HuH-7.5 (cell line): ENCODE results near the gene CACNG7.
A peak's percentile ranks its signal among the peaks of the same experiment; 100 is the strongest.
"Not testable (repeated sequence)": the region's sequence is repeated elsewhere in the genome, so short reads cannot be mapped to it uniquely, and the experiment has no call there.

Experiments
- DNase-seq: peaks from one replicate; pipeline ENCODE4 v3.0.0; 2011; ENCODE audit warnings: low spot score

The CACNG7 gene, protein sequence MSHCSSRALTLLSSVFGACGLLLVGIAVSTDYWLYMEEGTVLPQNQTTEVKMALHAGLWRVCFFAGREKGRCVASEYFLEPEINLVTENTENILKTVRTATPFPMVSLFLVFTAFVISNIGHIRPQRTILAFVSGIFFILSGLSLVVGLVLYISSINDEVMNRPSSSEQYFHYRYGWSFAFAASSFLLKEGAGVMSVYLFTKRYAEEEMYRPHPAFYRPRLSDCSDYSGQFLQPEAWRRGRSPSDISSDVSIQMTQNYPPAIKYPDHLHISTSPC

DNA sequence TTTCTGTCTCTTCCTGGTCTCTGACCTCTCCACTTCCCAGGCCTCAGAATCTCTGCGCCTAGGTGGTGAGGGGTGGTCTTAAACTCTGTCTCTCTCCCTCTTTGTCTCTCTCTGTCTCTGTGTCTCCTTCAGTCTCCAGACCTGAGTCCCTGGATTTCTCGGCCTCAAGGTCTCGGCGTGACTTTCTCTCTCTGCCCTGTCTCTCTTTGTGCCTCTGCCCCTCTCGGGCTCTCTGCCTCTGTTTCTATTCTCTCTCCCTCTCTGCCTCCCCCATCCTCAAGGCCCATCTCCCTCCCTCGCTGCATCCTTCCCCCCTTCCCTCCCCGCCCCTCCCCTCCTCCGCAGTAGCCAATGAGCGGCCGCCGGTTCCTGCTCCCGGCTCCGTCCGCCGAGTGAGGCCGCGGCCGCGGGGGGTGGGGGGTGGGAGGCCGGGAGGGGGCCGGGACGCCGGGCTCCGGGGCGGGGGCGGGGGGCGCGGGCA lies at the start of gene CACNG7:
Gene CACNG7 (plus strand): TSS at position 344 of the 481 bp plus-strand sequence. CDS start 3,554 bp downstream, outside the sequence.
- no peak for DNase-seq

DNA sequence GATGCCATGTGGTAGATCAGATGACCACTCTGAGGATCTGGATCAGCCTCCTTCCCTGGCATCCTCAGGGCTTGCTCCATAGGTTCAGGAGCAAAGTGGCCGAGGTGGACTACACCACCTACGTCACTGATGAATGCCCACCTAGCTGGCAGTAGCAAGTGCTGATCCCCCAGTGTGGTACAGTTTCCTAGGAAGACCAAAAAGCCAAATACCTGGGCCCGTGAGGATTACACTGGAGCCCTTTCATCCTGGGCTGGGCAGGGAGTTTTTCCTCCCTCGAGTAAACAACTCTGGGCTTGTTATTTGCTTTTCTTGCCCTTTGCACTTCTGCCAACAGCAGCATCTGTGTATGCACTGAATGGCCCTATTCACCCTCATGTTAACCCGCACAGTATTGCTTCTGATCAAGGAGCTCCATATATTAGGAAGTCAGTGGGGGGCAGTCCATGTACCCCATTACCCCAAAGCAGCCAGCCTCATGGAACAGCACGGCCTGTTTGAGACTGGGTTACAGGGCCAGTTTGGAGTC lies 44.7 kb upstream of the CACNG7 start:
- peak; percentile 91 for DNase-seq

DNA sequence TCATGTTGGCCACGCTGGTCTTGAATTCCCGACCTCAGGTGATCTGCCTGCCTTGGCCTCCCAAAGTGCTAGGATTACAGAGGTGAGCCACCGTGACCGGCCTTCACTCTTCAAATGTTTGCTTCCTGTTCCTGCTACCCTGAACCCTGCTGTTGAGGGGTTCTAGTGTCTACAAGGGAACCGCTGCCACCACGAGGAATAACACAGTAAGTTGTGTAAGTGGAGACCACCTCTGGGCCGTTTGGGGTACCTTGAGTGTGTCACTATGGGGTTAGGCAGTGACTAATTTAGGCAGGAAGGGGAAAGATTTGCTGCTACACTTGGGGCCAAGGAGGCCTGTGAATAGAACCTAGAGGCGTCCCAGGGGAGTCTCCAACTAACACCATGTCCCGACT lies 43.6 kb upstream of the CACNG7 start:
- no peak for DNase-seq

DNA sequence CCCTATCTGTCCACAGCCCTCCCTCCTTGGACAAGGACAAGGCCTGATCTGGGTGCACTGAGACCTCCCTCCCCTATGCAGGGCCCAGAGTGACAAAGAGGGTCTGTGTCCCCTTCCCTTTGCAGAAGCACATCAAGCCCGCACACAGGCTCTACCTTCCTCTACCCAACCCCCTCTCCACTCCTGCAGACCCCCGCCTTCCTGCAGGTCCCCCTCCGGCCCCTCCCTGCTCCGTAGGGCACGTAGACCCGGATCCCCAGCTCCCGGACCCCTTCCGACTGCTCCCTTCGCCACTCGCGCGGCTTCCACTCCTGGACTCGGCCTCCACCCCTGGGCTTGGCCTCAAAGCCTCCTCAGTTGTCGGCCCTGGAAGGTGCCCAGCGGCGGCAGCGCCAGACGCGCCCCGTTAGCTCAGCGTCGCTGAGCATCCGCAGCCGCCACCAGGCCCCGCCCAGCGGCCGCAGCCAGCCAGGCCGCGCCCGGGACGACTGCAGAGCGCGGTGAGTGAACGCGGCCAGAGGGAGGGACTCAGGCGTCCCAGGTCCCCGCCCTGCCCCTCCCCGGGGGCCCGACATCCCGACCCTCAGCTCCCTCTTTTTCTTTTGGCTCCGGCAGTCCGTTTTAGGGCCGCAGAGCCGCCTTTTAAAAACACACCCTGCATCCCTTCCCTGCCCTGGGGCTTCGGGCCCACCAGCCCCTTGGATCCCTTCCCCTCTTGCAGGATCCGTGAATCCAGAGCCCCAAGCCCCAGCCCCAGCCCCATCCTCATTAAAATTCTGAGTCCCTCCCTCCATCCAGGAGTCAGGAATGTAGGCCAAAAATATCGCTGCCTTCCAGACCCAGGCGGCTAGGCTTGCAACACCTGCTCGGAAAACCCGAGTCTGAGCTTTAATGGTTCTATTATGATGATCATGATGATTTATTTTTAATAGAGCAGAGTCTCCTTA lies 42.9 kb upstream of the CACNG7 start:
- DNase-seq: peak; percentile 74

DNA sequence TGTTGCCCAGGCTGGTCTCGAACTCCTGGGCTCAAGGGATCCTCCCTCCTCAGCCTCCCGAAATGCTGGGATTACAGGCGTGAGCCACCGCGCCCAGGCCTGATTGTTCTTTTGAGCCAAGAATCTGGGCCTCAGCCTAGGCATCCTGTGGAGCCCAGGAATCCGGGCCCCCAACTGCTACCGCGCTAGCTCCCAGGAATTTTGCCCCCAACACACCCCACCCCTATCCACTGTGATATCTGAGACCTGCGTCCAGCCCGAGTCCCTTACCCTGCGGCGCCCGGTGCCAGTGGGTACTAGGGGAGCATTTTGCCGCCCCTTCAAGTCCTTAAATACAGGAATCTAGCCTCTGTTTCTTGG lies 42.2 kb upstream of the CACNG7 start:
- DNase-seq: no peak

DNA sequence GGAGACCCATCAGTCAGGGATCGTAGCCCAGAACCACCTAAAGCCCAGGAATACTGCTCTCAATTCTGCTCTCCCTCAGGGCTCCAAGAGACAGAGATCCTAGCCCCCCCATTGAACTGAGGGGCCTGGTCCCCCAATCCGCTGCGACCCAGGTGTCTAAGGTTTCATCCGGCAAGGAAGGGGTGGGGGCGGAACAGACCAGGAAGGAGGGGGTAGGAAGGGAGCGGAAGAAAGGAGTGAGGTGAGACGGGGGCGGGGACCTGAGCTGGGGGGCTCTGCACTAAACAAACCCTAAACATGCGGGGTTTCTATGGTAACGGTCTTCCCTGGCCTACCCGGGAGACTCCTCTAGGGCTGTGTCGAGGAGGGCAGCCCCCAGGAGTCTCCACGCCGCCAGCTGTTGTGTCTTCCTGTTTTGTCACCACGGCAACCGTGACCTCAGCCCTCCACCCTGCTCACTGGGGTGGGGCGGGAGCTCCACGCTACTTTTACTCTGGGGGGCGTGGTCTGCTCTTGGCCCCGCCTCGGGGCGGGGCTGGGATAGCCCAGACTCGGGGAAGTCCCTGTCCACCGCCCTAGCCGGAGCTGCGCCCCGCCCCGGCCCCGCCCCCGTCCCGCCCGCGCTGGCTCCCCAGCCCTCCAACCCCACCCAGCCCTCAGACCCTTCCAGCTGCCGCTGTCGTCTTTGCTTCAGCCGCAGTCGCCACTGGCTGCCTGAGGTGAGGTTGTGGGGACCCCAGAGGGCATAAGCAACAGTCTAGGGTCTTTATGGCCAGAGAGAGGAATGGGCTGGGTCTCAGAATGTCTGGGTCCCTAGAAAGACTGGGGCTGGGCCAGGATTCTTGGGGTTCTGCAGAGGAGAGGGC lies 41.6 kb upstream of the CACNG7 start, which contains the start of gene MYADM:
Gene MYADM (plus strand): TSS at position 659 of the 866 bp plus-strand sequence. CDS start 5,647 bp downstream, outside the sequence.
- DNase-seq: peak; percentile 96

DNA sequence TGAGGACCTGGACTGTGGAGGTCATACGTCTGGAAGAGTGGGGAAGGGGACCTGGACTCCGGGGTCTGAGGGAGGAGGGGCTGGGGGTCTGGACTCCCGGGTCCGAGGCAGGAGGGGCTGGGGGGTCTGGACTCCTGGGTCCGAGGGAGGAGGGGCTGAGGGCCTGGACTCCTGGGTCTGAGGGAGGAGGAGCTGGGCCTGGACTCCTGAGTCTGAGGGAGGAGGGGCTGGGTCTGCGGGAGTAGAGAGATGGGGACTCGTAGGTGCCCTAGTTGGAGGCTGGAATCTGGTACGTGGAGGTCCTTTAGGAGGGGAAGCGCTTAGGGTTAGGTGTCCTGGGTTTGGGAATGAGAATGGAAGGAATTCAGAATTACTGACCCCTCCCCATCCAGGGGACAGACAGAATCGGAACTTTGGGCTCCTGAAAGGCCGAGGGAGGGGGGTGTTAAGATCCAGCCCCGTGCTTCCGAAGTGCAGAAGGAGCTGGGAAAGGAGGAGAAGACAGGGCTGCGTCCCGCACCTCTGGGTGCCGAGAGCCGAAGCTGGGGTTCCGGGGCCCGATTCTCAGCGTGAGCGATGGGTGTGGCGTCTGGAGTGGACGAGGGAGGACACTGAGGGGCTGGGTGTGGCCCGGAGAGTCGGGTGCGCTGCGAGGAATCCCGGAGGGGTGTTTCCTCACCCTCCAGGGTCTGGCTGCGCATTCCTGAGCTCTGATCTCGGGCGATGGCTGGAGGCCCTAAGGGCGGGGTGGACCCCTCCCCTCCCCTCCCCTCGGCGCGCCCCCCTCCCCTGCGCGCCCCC lies 40.8 kb upstream of the CACNG7 start:
- DNase-seq: peak; percentile 78

DNA sequence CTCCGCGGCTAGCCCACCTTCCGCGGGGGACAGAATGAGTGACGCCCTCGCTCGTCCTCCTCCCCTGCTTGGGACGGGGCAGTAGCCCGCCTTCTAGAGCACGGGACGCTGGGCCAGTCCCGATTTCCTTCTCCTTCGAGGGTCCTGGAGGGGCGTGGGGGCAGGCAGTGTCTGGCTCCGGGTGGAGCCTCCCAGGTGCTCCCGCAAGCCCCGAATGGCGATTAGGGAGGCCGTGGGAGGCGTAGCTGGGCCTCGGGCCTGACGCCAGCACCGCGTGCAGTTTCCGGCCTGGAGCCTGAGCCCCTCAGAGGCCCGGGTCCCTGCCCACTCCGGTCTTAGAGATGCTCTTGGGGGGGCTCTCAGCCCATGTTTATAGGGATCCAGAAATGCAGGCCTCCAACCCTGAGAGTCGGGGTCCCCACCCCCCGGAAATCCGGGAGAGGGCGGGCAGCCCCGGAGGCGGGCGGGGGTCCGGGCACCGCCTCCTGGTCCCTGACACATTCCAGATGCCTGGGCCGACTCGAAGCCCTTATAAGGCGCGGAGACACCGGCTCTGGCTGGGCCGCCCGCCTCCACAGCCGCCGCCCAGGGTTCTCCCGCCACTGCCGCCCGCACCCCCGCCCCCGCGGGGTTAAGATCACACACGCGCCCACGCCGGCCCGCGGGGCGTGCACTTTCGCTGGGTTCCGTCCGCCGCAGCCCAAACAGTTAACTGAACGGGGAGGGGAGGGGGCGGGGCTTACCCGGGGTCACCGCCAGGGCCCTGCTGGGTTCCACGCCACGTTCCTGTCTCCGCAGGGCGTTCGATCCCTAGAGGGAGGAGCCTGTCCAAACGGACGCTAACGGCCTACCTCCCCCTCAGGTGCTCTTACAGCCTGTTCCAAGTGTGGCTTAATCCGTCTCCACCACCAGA lies 39.9 kb upstream of the CACNG7 start:
- DNase-seq: peak; percentile 98

DNA sequence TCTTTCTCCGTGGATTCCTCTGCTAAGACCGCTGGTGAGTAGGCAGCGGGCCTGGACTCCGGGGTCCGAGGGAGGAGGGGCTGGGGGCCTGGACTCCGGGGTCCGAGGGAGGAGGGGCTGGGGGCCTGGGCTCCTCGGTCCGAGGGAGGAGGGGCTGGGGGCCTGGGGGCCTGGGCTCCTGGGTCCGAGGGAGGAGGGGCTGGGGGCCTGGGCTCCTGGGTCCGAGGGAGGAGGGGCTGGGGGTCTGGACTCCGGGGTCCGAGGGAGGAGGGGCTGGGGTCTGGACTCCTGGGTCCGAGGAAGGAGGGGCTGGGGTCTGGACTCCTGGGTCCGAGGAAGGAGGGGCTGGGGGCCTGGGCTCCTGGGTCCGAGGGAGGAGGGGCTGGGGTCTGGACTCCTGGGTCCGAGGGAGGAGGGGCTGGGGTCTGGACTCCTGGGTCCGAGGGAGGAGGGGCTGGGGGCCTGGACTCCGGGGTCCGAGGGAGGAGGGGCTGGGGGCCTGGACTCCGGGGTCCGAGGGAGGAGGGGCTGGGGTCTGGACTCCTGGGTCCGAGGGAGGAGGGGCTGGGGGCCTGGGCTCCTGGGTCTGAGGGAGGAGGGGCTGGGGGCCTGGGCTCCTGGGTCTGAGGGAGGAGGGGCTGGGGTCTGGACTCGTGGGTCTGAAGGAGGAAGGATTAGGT lies 39.1 kb upstream of the CACNG7 start:
- not testable (repeated sequence) for DNase-seq

DNA sequence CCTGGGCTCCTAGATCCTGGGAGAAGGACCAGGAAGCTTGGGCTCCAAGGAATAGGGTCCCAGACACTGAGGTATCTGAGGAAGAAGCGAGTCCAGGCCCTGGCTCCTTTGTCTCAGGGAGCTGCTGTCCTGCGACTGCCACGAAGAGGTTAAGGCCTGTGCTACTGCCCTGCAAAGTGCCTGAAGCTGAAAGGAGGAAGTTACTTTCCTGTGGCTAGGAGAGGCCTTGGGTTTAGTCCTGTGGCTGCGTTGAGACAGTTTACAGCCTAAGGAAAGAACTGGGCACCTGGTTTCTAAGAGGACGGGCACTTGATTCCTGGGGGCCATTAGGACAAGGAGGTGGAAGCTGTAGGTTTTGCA lies 38.6 kb upstream of the CACNG7 start:
- DNase-seq: no peak

DNA sequence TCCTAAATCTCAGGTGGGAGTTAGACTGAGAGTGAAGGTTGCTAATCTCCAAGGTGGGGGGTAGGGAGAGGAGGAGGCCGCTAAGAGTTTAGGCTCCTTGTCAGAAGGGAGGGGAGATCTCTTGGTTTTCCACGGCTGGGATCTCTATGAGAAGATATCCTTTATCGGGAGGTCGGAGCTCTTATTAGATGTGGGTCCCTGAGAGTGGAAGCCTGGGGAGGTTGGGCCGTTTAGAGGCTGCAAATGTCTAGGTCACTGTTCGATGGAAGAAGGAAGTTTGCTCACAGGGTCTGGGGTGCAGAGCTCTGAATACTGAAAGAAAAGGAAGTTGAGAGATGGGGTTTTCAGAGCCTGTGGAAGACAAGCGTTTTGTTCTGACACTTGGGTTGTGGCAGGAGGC lies 37.6 kb upstream of the CACNG7 start:
- DNase-seq: no peak

DNA sequence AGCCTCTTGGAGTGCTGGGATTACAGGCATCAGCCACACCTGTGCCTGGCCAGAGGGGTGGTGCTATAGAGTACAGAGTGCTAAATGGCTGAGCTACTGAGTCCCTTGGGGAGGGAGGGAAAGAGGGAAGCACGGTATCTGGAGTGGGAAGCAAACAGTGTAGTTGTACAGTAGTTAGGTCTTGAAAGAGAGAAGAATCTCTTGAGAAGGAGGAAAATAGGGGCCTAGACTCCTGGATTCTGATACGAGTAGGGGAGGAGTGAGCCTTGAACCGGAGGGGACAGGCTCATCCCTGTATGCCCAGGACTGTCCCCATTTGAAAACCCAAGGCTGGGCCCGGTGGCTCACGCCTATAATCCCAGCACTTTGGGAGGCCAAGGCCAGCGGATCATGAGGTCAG lies 36.3 kb upstream of the CACNG7 start:
- no peak for DNase-seq

DNA sequence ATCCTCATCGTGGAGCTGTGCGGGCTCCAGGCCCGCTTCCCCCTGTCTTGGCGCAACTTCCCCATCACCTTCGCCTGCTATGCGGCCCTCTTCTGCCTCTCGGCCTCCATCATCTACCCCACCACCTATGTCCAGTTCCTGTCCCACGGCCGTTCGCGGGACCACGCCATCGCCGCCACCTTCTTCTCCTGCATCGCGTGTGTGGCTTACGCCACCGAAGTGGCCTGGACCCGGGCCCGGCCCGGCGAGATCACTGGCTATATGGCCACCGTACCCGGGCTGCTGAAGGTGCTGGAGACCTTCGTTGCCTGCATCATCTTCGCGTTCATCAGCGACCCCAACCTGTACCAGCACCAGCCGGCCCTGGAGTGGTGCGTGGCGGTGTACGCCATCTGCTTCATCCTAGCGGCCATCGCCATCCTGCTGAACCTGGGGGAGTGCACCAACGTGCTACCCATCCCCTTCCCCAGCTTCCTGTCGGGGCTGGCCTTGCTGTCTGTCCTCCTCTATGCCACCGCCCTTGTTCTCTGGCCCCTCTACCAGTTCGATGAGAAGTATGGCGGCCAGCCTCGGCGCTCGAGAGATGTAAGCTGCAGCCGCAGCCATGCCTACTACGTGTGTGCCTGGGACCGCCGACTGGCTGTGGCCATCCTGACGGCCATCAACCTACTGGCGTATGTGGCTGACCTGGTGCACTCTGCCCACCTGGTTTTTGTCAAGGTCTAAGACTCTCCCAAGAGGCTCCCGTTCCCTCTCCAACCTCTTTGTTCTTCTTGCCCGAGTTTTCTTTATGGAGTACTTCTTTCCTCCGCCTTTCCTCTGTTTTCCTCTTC lies 35.1 kb upstream of the CACNG7 start:
- no peak for DNase-seq

DNA sequence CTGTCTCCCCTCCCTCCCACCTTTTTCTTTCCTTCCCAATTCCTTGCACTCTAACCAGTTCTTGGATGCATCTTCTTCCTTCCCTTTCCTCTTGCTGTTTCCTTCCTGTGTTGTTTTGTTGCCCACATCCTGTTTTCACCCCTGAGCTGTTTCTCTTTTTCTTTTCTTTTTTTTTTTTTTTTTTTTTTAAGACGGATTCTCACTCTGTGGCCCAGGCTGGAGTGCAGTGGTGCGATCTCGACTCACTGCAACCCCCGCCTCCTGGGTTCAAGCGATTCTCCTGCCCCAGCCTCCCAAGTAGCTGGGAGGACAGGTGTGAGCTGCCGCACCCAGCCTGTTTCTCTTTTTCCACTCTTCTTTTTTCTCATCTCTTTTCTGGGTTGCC lies 34.5 kb upstream of the CACNG7 start:
- DNase-seq: no peak

DNA sequence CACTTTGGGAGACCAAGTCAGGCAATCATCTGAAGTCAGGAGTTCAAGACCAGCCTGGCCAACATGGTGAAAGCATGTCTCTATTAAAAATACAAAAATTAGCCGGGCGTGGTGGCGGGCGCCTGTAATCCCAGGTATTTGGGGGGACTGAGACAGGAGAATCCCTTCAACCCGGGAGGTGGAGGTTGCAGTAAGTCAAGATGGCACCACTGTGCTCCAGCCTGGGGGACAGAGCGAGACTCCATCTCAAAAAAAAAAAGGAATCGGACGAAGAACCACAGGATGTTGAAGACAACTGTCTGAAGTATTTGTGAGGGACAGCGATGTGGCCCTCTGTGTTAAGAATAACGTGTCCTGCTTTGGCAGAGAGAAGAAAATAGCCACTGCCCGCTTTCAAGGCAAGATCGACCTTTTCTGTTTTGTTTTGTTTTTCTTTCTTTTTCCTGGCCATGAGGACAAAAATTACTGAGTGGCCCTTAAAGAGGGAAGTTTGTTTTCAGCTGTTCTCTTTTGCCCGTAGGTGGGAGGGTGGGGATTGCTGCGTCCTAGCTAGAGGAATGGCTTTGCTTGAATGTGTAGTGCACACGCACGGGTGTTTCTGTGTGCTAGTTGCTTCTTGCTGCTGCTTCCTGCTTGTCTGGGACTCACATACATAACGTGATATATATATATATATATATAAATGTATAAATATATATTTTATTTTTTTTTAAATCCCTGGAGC lies 33.3 kb upstream of the CACNG7 start:
- peak; percentile 1 for DNase-seq

DNA sequence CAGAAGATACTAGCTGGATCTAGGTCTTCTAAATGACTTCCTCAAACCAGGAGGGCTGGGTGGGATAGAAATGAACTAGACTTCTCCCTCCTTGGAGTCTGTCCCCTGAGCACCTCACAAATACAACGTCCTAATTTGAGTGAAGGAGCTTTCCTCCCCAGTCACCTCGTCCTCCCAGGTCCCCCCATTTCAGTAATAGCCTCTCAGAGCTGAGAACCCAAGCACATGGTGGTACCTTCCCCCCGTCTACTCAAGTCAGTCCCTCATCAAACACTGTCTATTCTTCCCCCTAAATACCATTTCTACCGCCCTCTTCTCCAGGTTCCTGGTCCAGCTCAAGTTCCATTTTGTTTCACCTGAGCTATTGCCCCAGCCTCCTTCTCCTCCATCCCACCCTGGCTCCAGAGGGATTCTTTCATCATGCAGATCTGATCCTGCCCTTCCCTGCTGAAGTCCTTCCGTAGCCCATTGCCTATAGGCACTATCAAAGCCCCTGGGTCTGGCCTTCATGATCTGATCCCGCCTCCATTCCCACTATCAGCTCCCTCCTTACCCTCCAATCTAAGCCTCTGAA lies 32.3 kb upstream of the CACNG7 start:
- peak; percentile 5 for DNase-seq

DNA sequence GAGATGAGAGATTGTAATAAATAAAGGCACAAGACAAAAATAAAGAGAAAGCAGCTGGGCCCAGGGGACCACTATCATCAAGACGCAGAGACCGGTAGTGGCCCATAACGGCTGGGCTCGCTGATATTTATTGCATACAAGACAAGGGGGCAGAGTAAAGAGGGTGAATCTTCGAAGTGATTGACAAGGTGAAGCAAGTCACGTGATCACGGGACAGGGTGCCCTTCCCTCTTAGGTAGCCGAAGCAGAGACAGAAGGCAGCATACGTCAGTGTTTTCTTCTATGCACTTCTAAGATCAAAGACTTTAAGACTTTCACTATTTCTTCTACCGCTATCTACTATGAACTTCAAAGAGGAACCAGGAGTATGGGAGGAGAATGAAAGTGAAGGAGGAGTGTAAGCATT lies 31.7 kb upstream of the CACNG7 start:
- DNase-seq: no peak

DNA sequence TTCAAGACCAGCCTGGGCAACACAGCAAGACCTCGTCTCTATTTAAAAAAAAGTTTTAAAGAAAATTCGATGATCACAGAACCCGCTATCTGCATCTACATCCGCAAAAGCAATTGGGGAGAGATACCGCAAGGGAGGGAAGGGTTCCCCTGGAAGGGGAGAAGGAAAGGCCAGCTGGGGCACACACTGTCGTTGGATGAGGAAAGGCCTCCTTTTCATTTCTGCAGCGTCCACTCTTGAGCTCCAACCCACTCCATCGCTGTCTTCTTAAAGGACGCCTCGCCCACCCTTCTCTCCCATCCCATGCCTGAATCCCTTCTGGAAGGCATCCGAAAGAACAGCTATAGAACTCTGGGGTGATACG lies 30.3 kb upstream of the CACNG7 start:
- DNase-seq: no peak
